Rectal smooth muscle tissue (tissue), 1 donor: ENCODE results near the gene CADPS.

Experiments
- H3K27ac ChIP-seq: one replicate; pipeline ENCODE4 v1.7.0; 2013; ENCODE audit warnings: low read depth, low read length, inconsistent platforms
- H3K27me3 ChIP-seq: one replicate; pipeline ENCODE4 v1.7.0; 2013; ENCODE audit warnings: low read length; ENCODE audit not compliant: control insufficient read depth, insufficient read depth
- H3K36me3 ChIP-seq: one replicate; pipeline ENCODE4 v1.7.0; 2013; ENCODE audit warnings: low read length; ENCODE audit not compliant: control insufficient read depth, insufficient read depth
- H3K4me1 ChIP-seq: one replicate; pipeline ENCODE4 v1.7.0; 2013; ENCODE audit warnings: low read length; ENCODE audit not compliant: control insufficient read depth, insufficient read depth
- H3K4me3 ChIP-seq: one replicate; pipeline ENCODE4 v1.7.0; 2013; ENCODE audit warnings: low read length
- H3K9ac ChIP-seq: one replicate; pipeline ENCODE4 v1.7.0; 2013; ENCODE audit warnings: low read length

The CADPS gene

GRCh38 chr3:62718515-62719320 is 156.5 kb downstream of the CADPS start:
- no peaks in the 10 kb centered on the region for H3K27me3 ChIP-seq
- no peaks in the 10 kb centered on the region for H3K36me3 ChIP-seq
- H3K4me3 ChIP-seq = no peak overlapping the region
- H3K4me1 ChIP-seq = no peaks in the 10 kb centered on the region
- H3K9ac ChIP-seq = no peak overlapping the region
- no peak overlapping the region for H3K27ac ChIP-seq

DNA sequence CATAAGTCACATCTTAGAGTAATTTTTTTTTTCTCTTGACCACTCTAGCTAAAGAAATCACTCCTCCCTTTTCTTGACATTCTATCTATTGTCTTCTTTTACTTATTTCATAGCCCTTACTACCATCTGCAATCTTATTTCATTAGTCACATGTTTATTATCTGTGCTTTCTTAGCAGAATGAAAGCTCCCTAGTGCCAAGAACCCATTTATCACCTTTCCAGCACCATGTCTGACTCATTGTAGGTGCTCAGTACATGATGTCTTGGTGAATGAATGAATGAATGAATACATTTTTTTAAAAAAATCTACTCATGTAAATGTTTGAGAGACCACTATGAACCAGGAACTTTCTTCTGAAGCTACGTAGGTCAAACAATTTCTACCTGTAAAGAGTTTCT is 157.2 kb downstream of the CADPS start:
- no peaks in the 10 kb centered on the region for H3K4me1 ChIP-seq
- H3K9ac ChIP-seq = no peak overlapping the region
- no peaks in the 10 kb centered on the region for H3K27me3 ChIP-seq
- H3K36me3 ChIP-seq = no peaks in the 10 kb centered on the region
- no peak overlapping the region for H3K27ac ChIP-seq
- H3K4me3 ChIP-seq = no peak overlapping the region

GRCh38 chr3:62712746-62713145 is 162.5 kb downstream of the CADPS start:
- Histone ChIP-seq H3K4me1 (no peaks in the 10 kb centered on the region), H3K36me3 (no peaks in the 10 kb centered on the region), H3K9ac (no peak overlapping the region), H3K27ac (no peak overlapping the region), H3K27me3 (no peaks in the 10 kb centered on the region), H3K4me3 (no peak overlapping the region)

GRCh38 chr3:62710751-62711150 is 164.5 kb downstream of the CADPS start:
- no peak overlapping the region for H3K4me3 ChIP-seq
- no peaks in the 10 kb centered on the region for H3K27me3 ChIP-seq
- H3K9ac ChIP-seq = no peak overlapping the region
- H3K27ac ChIP-seq = no peak overlapping the region
- no peaks in the 10 kb centered on the region for H3K36me3 ChIP-seq
- no peaks in the 10 kb centered on the region for H3K4me1 ChIP-seq

GRCh38 chr3:62708638-62709373 is 166.4 kb downstream of the CADPS start:
- no peak overlapping the region for H3K4me3 ChIP-seq
- H3K27ac ChIP-seq = no peak overlapping the region
- no peaks in the 10 kb centered on the region for H3K36me3 ChIP-seq
- no peaks in the 10 kb centered on the region for H3K27me3 ChIP-seq
- no peak overlapping the region for H3K9ac ChIP-seq
- no peaks in the 10 kb centered on the region for H3K4me1 ChIP-seq

GRCh38 chr3:62705721-62706120 is 169.5 kb downstream of the CADPS start:
- H3K36me3 ChIP-seq = no peaks in the 10 kb centered on the region

DNA sequence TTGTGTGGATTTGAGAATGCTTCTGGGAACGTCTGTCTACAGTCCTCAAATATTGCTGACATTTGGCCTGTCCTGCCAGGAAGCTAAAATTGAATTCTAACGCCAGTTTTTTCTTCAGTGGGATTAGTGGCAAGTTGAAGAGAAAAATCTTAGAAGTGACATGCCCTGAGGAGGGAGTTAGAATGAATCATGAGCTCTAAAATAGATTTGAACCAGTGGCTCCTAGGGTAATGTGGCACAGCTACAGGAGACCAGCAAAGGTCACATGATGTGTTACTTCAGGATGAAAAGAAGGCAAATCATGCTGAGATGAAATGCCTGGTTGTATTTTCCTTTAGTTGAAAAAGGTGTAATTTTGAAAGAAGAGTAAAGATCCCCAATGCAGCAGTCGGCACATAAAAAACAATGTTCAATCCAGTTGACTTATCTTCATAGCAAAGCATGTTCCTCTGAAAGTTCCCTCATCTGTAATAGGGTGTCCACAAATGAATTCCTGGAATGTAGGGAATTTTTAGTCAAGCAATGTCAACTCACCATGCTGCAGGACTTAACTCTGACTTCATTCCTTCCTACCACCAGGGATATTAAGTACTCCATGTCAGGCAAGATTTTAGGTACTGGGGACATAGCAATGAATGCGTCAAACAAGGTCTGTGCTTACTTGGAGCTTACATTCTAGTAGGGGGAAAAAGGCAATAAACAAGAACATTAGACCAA is 171.6 kb downstream of the CADPS start:
- Histone ChIP-seq H3K4me1 (no peaks in the 10 kb centered on the region), H3K36me3 (no peaks in the 10 kb centered on the region), H3K9ac (no peak overlapping the region), H3K4me3 (no peak overlapping the region), H3K27ac (no peak overlapping the region), H3K27me3 (no peaks in the 10 kb centered on the region)

More at GRCh38 chr3:62705721-62706120, 169.5 kb downstream of the CADPS start:
- no peaks in the 10 kb centered on the region for H3K4me1 ChIP-seq
- H3K27ac ChIP-seq = no peak overlapping the region
- no peaks in the 10 kb centered on the region for H3K27me3 ChIP-seq
- no peak overlapping the region for H3K9ac ChIP-seq
- no peak overlapping the region for H3K4me3 ChIP-seq

GRCh38 chr3:62700357-62700756 is 174.9 kb downstream of the CADPS start:
- H3K9ac ChIP-seq = no peak overlapping the region
- H3K36me3 ChIP-seq = no peaks in the 10 kb centered on the region
- H3K4me3 ChIP-seq = no peak overlapping the region
- no peaks in the 10 kb centered on the region for H3K4me1 ChIP-seq
- no peak overlapping the region for H3K27ac ChIP-seq
- no peaks in the 10 kb centered on the region for H3K27me3 ChIP-seq

- H3K9ac ChIP-seq = no peak overlapping the region
- no peaks in the 10 kb centered on the region for H3K27me3 ChIP-seq
- no peak overlapping the region for H3K4me3 ChIP-seq
- no peaks in the 10 kb centered on the region for H3K4me1 ChIP-seq
- no peaks in the 10 kb centered on the region for H3K36me3 ChIP-seq
- no peak overlapping the region for H3K27ac ChIP-seq
Observed at GRCh38 chr3:62699728-62700127, 175.5 kb downstream of the CADPS start.

GRCh38 chr3:62696011-62696410 is 179.2 kb downstream of the CADPS start:
- Histone ChIP-seq H3K9ac (no peak overlapping the region), H3K27me3 (no peaks in the 10 kb centered on the region), H3K4me1 (no peaks in the 10 kb centered on the region), H3K36me3 (no peaks in the 10 kb centered on the region), H3K27ac (no peak overlapping the region), H3K4me3 (no peak overlapping the region)

- H3K4me3 ChIP-seq = no peak overlapping the region
- H3K27me3 ChIP-seq = no peaks in the 10 kb centered on the region
- no peak overlapping the region for H3K27ac ChIP-seq
- H3K36me3 ChIP-seq = no peaks in the 10 kb centered on the region
- H3K9ac ChIP-seq = no peak overlapping the region
- no peaks in the 10 kb centered on the region for H3K4me1 ChIP-seq
Observed at GRCh38 chr3:62688812-62689211, 186.4 kb downstream of the CADPS start.

DNA sequence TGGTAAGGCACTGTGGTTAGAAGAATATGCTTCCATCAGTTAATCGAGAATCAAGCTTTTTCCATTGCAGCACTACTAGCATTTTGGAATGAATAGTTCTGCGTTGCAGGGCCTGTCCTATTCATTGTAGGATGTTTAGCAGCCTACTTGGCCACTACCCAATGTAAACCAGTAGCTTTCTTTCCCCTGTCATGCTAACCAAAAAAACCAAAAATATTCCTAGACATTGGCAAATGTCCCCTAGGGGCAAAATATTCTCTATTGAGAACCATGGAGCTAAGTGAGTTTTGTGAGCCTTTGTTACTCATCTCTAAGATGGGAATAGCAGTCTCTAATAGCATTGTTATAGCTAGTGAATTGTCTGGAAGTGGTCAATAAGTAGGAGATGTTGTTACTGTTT is 187.2 kb downstream of the CADPS start:
- Histone ChIP-seq H3K9ac (no peak overlapping the region), H3K4me3 (no peak overlapping the region), H3K27ac (no peak overlapping the region), H3K27me3 (no peaks in the 10 kb centered on the region), H3K36me3 (no peaks in the 10 kb centered on the region), H3K4me1 (no peaks in the 10 kb centered on the region)
